Neural cell (in vitro differentiated cells): ENCODE results near the gene BMPR1B. TPM values are rescaled to one million over a fixed set of nuclear protein-coding genes. Genes with fewer than 3 reads are reported as not detected.

ENCODE experiments used
- H2AFZ ChIP-seq: fragments of 200-600, 300-800 bp; sonication (generic), shearing (Covaris generic); 2 replicates; pipeline ENCODE4 v1.6.0; 2014; ENCODE audit warnings: low read depth, mild to moderate bottlenecking, antibody characterized with exemption, low read length, moderate library complexity
- H3F3A ChIP-seq: fragments of 200-600 bp; shearing (Covaris generic); 2 replicates; pipeline ENCODE4 v1.6.1; 2016; ENCODE audit warnings: mild to moderate bottlenecking, moderate library complexity, mixed read lengths, antibody characterized with exemption, low read length; ENCODE audit not compliant: insufficient read depth, poor library complexity, severe bottlenecking
- H3K27ac ChIP-seq: fragments of 200-600, 300-800 bp; sonication (generic), shearing (Covaris generic); 2 replicates; pipeline ENCODE4 v1.5.1; 2014; ENCODE audit warnings: mild to moderate bottlenecking, low read length, moderate library complexity
- H3K27me3 ChIP-seq: fragments of 300-800, 200-600 bp; sonication (generic), shearing (Covaris generic); 2 replicates; pipeline ENCODE4 v1.6.0; 2014; ENCODE audit warnings: mild to moderate bottlenecking, low read depth, low read length, moderate library complexity; ENCODE audit not compliant: insufficient read depth
- H3K36me3 ChIP-seq: fragments of 300-800, 200-600 bp; sonication (generic), shearing (Covaris generic); 2 replicates; pipeline ENCODE4 v1.5.1; 2014; ENCODE audit warnings: mild to moderate bottlenecking, antibody characterized with exemption, low read length, moderate library complexity; ENCODE audit not compliant: insufficient read depth
- H3K4me2 ChIP-seq: fragments of 300-800, 200-600 bp; sonication (generic), shearing (Covaris generic); 2 replicates; pipeline ENCODE4 v1.6.0; 2014; ENCODE audit warnings: mild to moderate bottlenecking, low read length
- H3K4me3 ChIP-seq: fragments of 300-800, 200-600 bp; sonication (generic), shearing (Covaris generic); 2 replicates; pipeline ENCODE4 v1.5.1; 2014; ENCODE audit warnings: mild to moderate bottlenecking, low read length, moderate library complexity
- H3K79me2 ChIP-seq: fragments of 200-600 bp; shearing (Covaris generic); replicated peaks from 2 replicates; pipeline ENCODE4 v1.6.0; 2014; ENCODE audit warnings: mild to moderate bottlenecking, low read length, moderate library complexity; ENCODE audit not compliant: insufficient read depth
- H3K9ac ChIP-seq: fragments of 300-800, 200-600 bp; sonication (generic), shearing (Covaris generic); 2 replicates; pipeline ENCODE4 v1.6.1; 2016; ENCODE audit warnings: mild to moderate bottlenecking, low read length, mixed read lengths
- H3K9me2 ChIP-seq: fragments of 200-600 bp; shearing (Covaris generic); 2 replicates; pipeline ENCODE4 v1.6.1; 2016; ENCODE audit warnings: mild to moderate bottlenecking, low read length, mixed read lengths; ENCODE audit not compliant: insufficient read depth
- H3K9me3 ChIP-seq: fragments of 200-600, 300-800 bp; sonication (generic), shearing (Covaris generic); 2 replicates; pipeline ENCODE4 v1.6.1; 2016; ENCODE audit warnings: mild to moderate bottlenecking, mixed run types, low read length, moderate library complexity, mixed read lengths
- H4K20me1 ChIP-seq: fragments of 200-600 bp; shearing (Covaris generic); 2 replicates; pipeline ENCODE4 v1.6.1; 2016; ENCODE audit warnings: mild to moderate bottlenecking, mixed run types; ENCODE audit not compliant: insufficient read depth
- EP300 ChIP-seq: fragments of 450-650 bp; conservative IDR thresholded peaks from 2 replicates; pipeline ENCODE4 v1.6.1; 2014; ENCODE audit warnings: antibody characterized with exemption, mild to moderate bottlenecking, moderate library complexity; ENCODE audit not compliant: poor library complexity, severe bottlenecking
- EZH2 ChIP-seq: fragments of 200-600, 300-800 bp; shearing (Covaris generic), sonication (generic); IDR thresholded peaks from 2 replicates; pipeline ENCODE4 v1.6.1; 2014; ENCODE audit warnings: antibody characterized with exemption, low read length, borderline replicate concordance, mild to moderate bottlenecking; ENCODE audit not compliant: insufficient read depth, poor library complexity, severe bottlenecking
- POLR2AphosphoS5 ChIP-seq: IDR thresholded peaks from 2 replicates; pipeline ENCODE4 v1.6.1; 2012
- RAD21 ChIP-seq: fragments of 450-650 bp; conservative IDR thresholded peaks from 2 replicates; pipeline ENCODE4 v1.6.1; 2014; ENCODE audit warnings: antibody characterized with exemption, mild to moderate bottlenecking, moderate library complexity
- TAF1 ChIP-seq: IDR thresholded peaks from 2 replicates; pipeline ENCODE4 v1.6.1; 2012; ENCODE audit warnings: low read depth
- polyA plus RNA-seq: library from polyadenylated mRNA; depleted of rRNA; stranded (reverse); fragments of >200 nt; gene quantifications from 2 replicates; pipeline ENCODE4 v1.2.3, GENCODE V29; 2014
- TF ChIP-seq, protein P1 (sequence below): fragments of 450-650 bp; IDR thresholded peaks from 2 replicates; pipeline ENCODE4 v1.5.1; 2014; ENCODE audit warnings: antibody characterized with exemption, mild to moderate bottlenecking, moderate library complexity; ENCODE audit not compliant: poor library complexity, severe bottlenecking

The BMPR1B gene
- polyA plus RNA-seq, 1 donor from 2014 or later = 1.6 TPM

DNA sequence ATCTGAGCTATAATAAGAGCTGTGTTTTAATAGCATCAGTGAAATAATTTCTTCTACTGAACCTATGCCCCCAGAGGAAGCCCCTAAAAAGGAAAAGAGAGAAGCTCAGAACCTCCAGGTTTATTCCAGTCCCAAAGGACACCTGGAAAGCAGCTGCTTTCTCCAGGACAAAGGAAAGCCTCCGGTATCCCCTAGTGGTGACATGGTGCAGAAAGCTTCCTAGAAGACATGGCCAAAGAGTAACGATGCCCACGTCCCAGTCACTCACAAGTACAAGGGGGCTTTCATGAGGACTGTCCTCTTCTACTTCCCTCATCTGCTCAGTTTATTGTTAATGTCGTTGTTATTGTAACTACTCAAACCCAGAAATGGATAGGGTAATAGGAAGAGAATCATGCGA is 447.1 kb downstream of the BMPR1B start:
- no peak overlapping the region for H3K9ac ChIP-seq
- no peak for TF ChIP-seq TAF1
- no peak for TF ChIP-seq EZH2
- no peak for TF ChIP-seq POLR2AphosphoS5
- TF ChIP-seq, protein P1, sequence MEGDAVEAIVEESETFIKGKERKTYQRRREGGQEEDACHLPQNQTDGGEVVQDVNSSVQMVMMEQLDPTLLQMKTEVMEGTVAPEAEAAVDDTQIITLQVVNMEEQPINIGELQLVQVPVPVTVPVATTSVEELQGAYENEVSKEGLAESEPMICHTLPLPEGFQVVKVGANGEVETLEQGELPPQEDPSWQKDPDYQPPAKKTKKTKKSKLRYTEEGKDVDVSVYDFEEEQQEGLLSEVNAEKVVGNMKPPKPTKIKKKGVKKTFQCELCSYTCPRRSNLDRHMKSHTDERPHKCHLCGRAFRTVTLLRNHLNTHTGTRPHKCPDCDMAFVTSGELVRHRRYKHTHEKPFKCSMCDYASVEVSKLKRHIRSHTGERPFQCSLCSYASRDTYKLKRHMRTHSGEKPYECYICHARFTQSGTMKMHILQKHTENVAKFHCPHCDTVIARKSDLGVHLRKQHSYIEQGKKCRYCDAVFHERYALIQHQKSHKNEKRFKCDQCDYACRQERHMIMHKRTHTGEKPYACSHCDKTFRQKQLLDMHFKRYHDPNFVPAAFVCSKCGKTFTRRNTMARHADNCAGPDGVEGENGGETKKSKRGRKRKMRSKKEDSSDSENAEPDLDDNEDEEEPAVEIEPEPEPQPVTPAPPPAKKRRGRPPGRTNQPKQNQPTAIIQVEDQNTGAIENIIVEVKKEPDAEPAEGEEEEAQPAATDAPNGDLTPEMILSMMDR = no peak
- TF ChIP-seq EP300 = no peak
- TF ChIP-seq RAD21 = no peak

More for the DNA sequence above, 447.1 kb downstream of the BMPR1B start:
- H2AFZ ChIP-seq = no peak overlapping the region
- H4K20me1 ChIP-seq = no peaks in the 10 kb centered on the region
- no peak overlapping the region for H3K4me2 ChIP-seq
- H3K36me3 ChIP-seq = no peaks in the 10 kb centered on the region
- H3K9me2 ChIP-seq = no peaks in the 10 kb centered on the region
- no peaks in the 10 kb centered on the region for H3K79me2 ChIP-seq
- no peak overlapping the region for H3K4me3 ChIP-seq
- no peaks in the 10 kb centered on the region for H3K9me3 ChIP-seq
- H3K27ac ChIP-seq = no peak overlapping the region
- H3F3A ChIP-seq = no peaks in the 10 kb centered on the region
- H3K27me3 ChIP-seq = no peaks in the 10 kb centered on the region
